PFSK-1 (cell line): Measurements from ENCODE around the gene RYR2.

ENCODE experiments used
- FOXP2 ChIP-seq: optimal IDR thresholded peaks from 2 replicates; pipeline ENCODE3; 2011; ENCODE audit warnings: borderline replicate concordance, control low read depth, inconsistent platforms; ENCODE audit not compliant: insufficient read depth; ENCODE audit errors: extremely low read length, extremely low read depth
- POLR2AphosphoS5 ChIP-seq: IDR thresholded peaks from 2 replicates; pipeline ENCODE4 v1.6.1; 2012; ENCODE audit warnings: low read depth, mild to moderate bottlenecking, control low read depth, low read length, moderate library complexity
- REST ChIP-seq, 2 experiments: IDR thresholded peaks; 2 replicates each; pipeline versions ENCODE4 v1.6.1 to v1.8.0; 2011 to 2012; ENCODE audit warnings: low read depth in 2 of 2, low read length in 2 of 2, control low read depth in 1 of 2, inconsistent platforms in 1 of 2, mild to moderate bottlenecking in 1 of 2, moderate library complexity in 1 of 2; ENCODE audit not compliant: insufficient read depth in 1 of 2
- SIN3A ChIP-seq: IDR thresholded peaks from 2 replicates; pipeline ENCODE4 v1.6.1; 2012; ENCODE audit warnings: mild to moderate bottlenecking, low read length, moderate library complexity, borderline replicate concordance; ENCODE audit not compliant: insufficient read depth
- TAF1 ChIP-seq: IDR thresholded peaks from 2 replicates; pipeline ENCODE4 v1.6.1; 2012; ENCODE audit warnings: low read length, control low read depth, borderline replicate concordance; ENCODE audit not compliant: insufficient read depth

Gene RYR2

GRCh38 chr1:237640011-237640671 lies 598.2 kb downstream of the RYR2 start:
- TF ChIP-seq REST (IDR thresholded peaks at IDR 0.05; ENCODE audit: insufficient read depth in 1 of 2, low read depth in 2 of 2, low read length in 2 of 2) = no peak
- TF ChIP-seq FOXP2 = no peak
- TF ChIP-seq TAF1 = no peak
- TF ChIP-seq POLR2AphosphoS5 = no peak
- TF ChIP-seq SIN3A = no peak

GRCh38 chr1:237640966-237641365 lies 599.0 kb downstream of the RYR2 start:
- no peak for TF ChIP-seq REST (IDR thresholded peaks at IDR 0.05; ENCODE audit: insufficient read depth in 1 of 2, low read depth in 2 of 2, low read length in 2 of 2)
- no peak for TF ChIP-seq FOXP2
- no peak for TF ChIP-seq POLR2AphosphoS5
- no peak for TF ChIP-seq TAF1
- no peak for TF ChIP-seq SIN3A

GRCh38 chr1:237650809-237651208 lies 608.8 kb downstream of the RYR2 start:
- TF ChIP-seq SIN3A (no peak), TAF1 (no peak), POLR2AphosphoS5 (no peak), REST (IDR thresholded peaks at IDR 0.05; ENCODE audit: insufficient read depth in 1 of 2, low read depth in 2 of 2, low read length in 2 of 2) (no peak), FOXP2 (no peak)

- TF ChIP-seq SIN3A (no peak), REST (IDR thresholded peaks at IDR 0.05; ENCODE audit: insufficient read depth in 1 of 2, low read depth in 2 of 2, low read length in 2 of 2) (no peak), TAF1 (no peak), FOXP2 (no peak), POLR2AphosphoS5 (no peak)
These were observed 613.8 kb downstream of the RYR2 start for GRCh38 chr1:237655778-237656177.

GRCh38 chr1:237664348-237664747 lies 622.4 kb downstream of the RYR2 start:
- TF ChIP-seq POLR2AphosphoS5 (no peak), TAF1 (no peak), FOXP2 (no peak), REST (IDR thresholded peaks at IDR 0.05; ENCODE audit: insufficient read depth in 1 of 2, low read depth in 2 of 2, low read length in 2 of 2) (no peak), SIN3A (no peak)
